Measurements from ENCODE around the gene SRGAP2. TPM values are rescaled to one million over a fixed set of nuclear protein-coding genes. Genes with fewer than 3 reads are reported as not detected.

Gene SRGAP2
- total RNA-seq, result 21.9 and 36.7 TPM in 2 replicates

DNA sequence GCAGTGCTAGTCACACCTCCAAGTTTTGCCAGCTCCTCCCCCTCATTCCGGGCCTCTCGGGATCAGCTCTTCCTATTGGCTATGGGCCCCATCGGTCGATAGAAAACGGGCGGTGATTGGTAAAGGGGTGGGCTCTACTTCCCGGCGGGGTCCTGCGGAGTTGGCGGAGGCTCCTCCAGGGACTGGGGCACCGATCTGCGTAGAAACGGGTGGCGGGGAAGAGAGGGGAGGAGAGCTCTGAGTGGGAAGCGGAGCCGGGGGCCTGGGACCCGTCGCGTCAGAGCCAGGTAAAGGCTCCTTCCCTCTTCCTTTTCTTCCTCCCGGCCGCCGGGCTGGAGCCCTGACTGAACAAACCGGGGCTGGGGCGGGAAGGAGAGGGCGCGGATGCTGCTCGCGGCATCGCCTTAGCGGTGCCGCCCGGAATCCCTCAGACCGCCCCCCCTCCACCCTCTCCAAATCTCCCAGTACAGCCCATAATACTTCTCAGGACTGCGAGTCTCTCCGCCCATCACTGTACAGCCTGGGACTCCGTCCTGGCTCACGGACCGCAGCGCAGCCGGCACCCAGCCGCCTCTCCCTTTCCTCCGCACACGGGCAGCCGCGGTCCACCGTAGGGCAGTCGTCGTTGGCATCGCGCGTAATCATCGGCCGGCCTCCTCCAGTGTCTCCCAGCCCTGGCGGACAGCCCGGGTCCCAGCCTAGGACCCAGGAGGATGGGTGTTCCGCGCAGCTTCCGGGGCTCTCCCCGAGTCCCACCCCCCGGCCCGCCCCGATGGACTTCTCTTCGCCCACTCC is at the start of gene SRGAP2:
SRGAP2 (plus strand) TSS at position 178 of the 795 bp plus-strand sequence. CDS start 2,430 bp downstream, outside the sequence.

DNA sequence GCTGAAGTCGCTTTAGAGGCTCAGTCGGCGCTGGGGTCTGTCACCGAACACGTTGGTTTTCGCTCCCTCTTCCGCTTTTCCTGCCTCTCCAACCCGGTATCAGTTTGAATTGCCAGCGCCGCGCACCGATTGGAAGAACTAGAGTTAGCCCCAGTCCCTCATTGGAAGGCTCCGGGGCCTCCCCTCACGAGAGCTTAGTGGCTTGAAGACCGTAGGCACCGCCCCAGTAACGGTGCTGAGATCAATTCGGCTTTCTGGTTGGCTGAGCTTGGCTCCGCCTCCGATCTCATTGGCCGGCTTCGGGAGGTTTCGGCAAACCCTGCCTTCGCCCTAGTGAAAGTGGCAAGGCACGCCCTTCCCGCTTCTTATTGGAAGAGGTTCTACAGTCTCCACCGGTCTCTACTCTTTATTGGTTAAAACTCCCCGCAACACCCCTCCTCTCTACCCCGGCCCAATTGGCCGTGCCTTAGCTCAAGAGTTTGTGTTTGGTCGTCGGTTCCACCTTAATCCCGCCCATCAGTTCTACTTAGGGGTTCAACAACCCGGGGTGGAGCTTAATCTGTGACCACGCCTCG is 465 bp upstream of the SRGAP2 start, which contains the start of gene FAM72A:
FAM72A (minus strand) TSS at position 51 of the 575 bp plus-strand sequence. CDS start 814 bp downstream, outside the sequence.

Other genes with a start within 250 kb of the SRGAP2 start
- 6.2 and 6.3 TPM in 2 replicates for gene RAB7B, start 200.1 kb upstream of the SRGAP2 start, total RNA-seq
- 0.18 TPM in 1 of 2 replicates, not detected in the other for gene CTSE, start 179.6 kb upstream of the SRGAP2 start, total RNA-seq
- gene RHEX, start 150.4 kb upstream of the SRGAP2 start, total RNA-seq, result not detected in 2 replicates
- not detected in 2 replicates for gene AVPR1B, start 86.2 kb upstream of the SRGAP2 start, total RNA-seq
- gene FAM72A, start 702 bp upstream of the SRGAP2 start, total RNA-seq, result 1.7 and 4.1 TPM in 2 replicates

All from myometrial cell (primary cell).